ENCODE measurements around the gene TAP1.

GRCh38 chr6:32852844-32853540, 512 bp downstream of the TAP1 start:
- no peak for TF ChIP-seq CTCF (IDR thresholded peaks at IDR 0.05)
- TF ChIP-seq TCF7L2 (IDR thresholded peaks at IDR 0.05; ENCODE audit: low read depth, low read length), result no peak
- TF ChIP-seq POLR2AphosphoS5 (IDR thresholded peaks at IDR 0.05; ENCODE audit: low read depth, low read length), result no peak

Measured in Panc1 (cell line).